Epidermal melanocyte (primary cell): Measurements from ENCODE around the gene TAF1B.

Experiments
- DNase-seq: peaks from one replicate; pipeline ENCODE4 v3.0.0; 2011; ENCODE audit warnings: low spot score; ENCODE audit not compliant: insufficient read length

The TAF1B gene

GRCh38 chr2:9964334-9964980 is 121.2 kb downstream of the TAF1B start:
- DNase-seq: no peak

GRCh38 chr2:9965119-9965822 is 122.0 kb downstream of the TAF1B start:
- DNase-seq: no peak

GRCh38 chr2:9966491-9967022 is 123.3 kb downstream of the TAF1B start:
- DNase-seq: no peak

- no peak for DNase-seq
These were observed 123.9 kb downstream of the TAF1B start for GRCh38 chr2:9967053-9967775.

- no peak for DNase-seq
These were observed 125.6 kb downstream of the TAF1B start for GRCh38 chr2:9968553-9969497.

GRCh38 chr2:9970200-9971044 is 127.1 kb downstream of the TAF1B start:
- DNase-seq: no peak

- no peak for DNase-seq
These were observed 128.0 kb downstream of the TAF1B start for GRCh38 chr2:9971105-9971818.

GRCh38 chr2:9971890-9972289 is 128.6 kb downstream of the TAF1B start:
- no peak for DNase-seq

GRCh38 chr2:9972621-9973479 is 129.6 kb downstream of the TAF1B start:
- no peak for DNase-seq

GRCh38 chr2:9973690-9974089 is 130.4 kb downstream of the TAF1B start:
- DNase-seq: no peak

- no peak for DNase-seq
These were observed 131.1 kb downstream of the TAF1B start for GRCh38 chr2:9974343-9974742.

- no peak for DNase-seq
These were observed 132.1 kb downstream of the TAF1B start for GRCh38 chr2:9975328-9975727.

- no peak for DNase-seq
These were observed 132.7 kb downstream of the TAF1B start for GRCh38 chr2:9975805-9976447.

GRCh38 chr2:9979977-9980376 is 136.7 kb downstream of the TAF1B start:
- no peak for DNase-seq

- DNase-seq: no peak
These were observed 137.2 kb downstream of the TAF1B start for GRCh38 chr2:9980520-9980919.

- no peak for DNase-seq
These were observed 138.4 kb downstream of the TAF1B start for GRCh38 chr2:9981655-9982054.

GRCh38 chr2:9982248-9982647 is 139.0 kb downstream of the TAF1B start:
- DNase-seq: peak; percentile 49

- DNase-seq: no peak
These were observed 139.6 kb downstream of the TAF1B start for GRCh38 chr2:9982891-9983290.
